ENCODE measurements around the gene CNPY3.
"Not testable (repeated sequence)": the region's sequence is repeated elsewhere in the genome, so short reads cannot be mapped to it uniquely, and the experiment has no call there.

CNPY3 gene

GRCh38 chr6:42916288-42916687, 13.0 kb upstream of the CNPY3 start:
- FAIRE-seq, result no peak

- FAIRE-seq, result no peak
These were observed 7.5 kb upstream of the CNPY3 start for GRCh38 chr6:42921801-42922200.

- no peak for FAIRE-seq
These were observed 5.6 kb upstream of the CNPY3 start for GRCh38 chr6:42923666-42924065.

GRCh38 chr6:42925248-42925857, 3.9 kb upstream of the CNPY3 start:
- no peak for FAIRE-seq

- FAIRE-seq, result no peak
These were observed 611 bp downstream of the CNPY3 start for GRCh38 chr6:42929821-42930360.

GRCh38 chr6:42932412-42932811, 3.1 kb downstream of the CNPY3 start:
- FAIRE-seq, result no peak

- FAIRE-seq, result no peak
These were observed 3.9 kb downstream of the CNPY3 start for GRCh38 chr6:42933205-42933604.

- FAIRE-seq, result no peak
These were observed 6.0 kb downstream of the CNPY3 start for GRCh38 chr6:42935322-42935721.

- FAIRE-seq, result no peak
These were observed 7.1 kb downstream of the CNPY3 start for GRCh38 chr6:42936398-42936797.

GRCh38 chr6:42937548-42938427, 8.5 kb downstream of the CNPY3 start:
- FAIRE-seq, result no peak

- FAIRE-seq, result no peak
These were observed 9.1 kb downstream of the CNPY3 start for GRCh38 chr6:42938428-42938796.

GRCh38 chr6:42938987-42939809, 9.9 kb downstream of the CNPY3 start:
- no peak for FAIRE-seq

GRCh38 chr6:42939810-42940167, 10.5 kb downstream of the CNPY3 start:
- no peak for FAIRE-seq

- no peak for FAIRE-seq
These were observed 11.3 kb downstream of the CNPY3 start for GRCh38 chr6:42940493-42941045.

GRCh38 chr6:42941356-42941755, 12.1 kb downstream of the CNPY3 start:
- not testable (repeated sequence) for FAIRE-seq

- no peak for FAIRE-seq
These were observed 13.2 kb downstream of the CNPY3 start for GRCh38 chr6:42942444-42942843.

- FAIRE-seq, result no peak
These were observed 18.7 kb downstream of the CNPY3 start for GRCh38 chr6:42947950-42948349.

- FAIRE-seq, result no peak
These were observed 23.1 kb downstream of the CNPY3 start for GRCh38 chr6:42952389-42952788.

- FAIRE-seq, result not testable (repeated sequence)
These were observed 25.1 kb downstream of the CNPY3 start for GRCh38 chr6:42954405-42954804.

- FAIRE-seq, result no peak
These were observed 28.8 kb downstream of the CNPY3 start for GRCh38 chr6:42958125-42958524.

- FAIRE-seq, result no peak
These were observed 30.6 kb downstream of the CNPY3 start for GRCh38 chr6:42959917-42960242.

- FAIRE-seq, result no peak
These were observed 31.2 kb downstream of the CNPY3 start, which contains the start of gene GNMT for GRCh38 chr6:42960243-42961019. Gene GNMT (plus strand): TSS chr6:42960754. CDS start chr6:42960768, 14 bp downstream.
